Omental fat pad (tissue), 4 donors: ENCODE measurements around the gene RBMXL2. TPM values are rescaled to one million over a fixed set of nuclear protein-coding genes. Genes with fewer than 3 reads are reported as not detected.

Experiments used
- ATAC-seq: fragments of 150-250 bp; one replicate; pipeline ENCODE4 v1.9.1; 2016; ENCODE audit warnings: mild to moderate bottlenecking, moderate library complexity; ENCODE audit not compliant: low FRiP score
- DNase-seq: peaks from one replicate; pipeline ENCODE4 v3.0.0-alpha.2; 2019; ENCODE audit warnings: low spot score
- total RNA-seq, 4 donors: library from RNA; depleted of rRNA; stranded (reverse); fragments of >200 nt; gene quantifications; one replicate each; pipeline ENCODE4 v1.1.0, GENCODE V29; 2016
- TF ChIP-seq, protein P1 (sequence below), 3 donors: fragments of 450-650 bp; IDR thresholded peaks; one replicate each; pipeline ENCODE4 v1.5.1; 2016 to 2017; ENCODE audit warnings: antibody characterized with exemption in 3 of 3, mild to moderate bottlenecking in 3 of 3, moderate library complexity in 2 of 3

RBMXL2 gene
- total RNA-seq, 4 donors from 2014 or later: not detected

DNA sequence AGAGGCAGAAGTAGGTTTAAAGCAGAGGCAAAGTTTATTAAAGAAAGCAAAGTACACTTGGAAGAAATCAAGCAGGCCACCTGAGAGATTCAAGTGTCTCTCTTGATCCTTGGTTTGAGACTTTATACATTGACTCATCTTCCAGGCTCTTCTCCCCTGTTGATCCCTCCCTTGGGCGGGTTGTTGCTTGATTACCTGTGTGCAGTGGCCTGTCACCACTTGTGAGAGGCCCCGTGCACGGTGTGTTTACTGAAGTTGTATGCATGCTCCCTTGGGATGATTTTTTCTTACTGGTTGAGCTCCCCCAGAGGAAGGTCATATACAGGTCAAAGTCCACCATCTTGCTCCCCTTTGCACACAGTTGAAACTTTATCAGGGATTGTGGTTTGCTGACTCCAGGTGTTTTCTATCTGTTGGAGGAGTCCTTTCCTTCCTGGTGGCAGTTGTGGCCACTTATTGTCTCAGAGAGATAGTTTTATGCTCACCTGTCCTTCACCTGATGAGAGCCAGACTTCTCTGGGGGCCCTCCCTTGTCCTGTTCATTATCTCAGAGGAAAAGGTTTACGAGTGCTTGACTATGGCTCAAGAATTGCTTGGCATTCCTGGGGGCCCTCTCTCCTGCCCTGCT lies 16.3 kb upstream of the RBMXL2 start:
- ATAC-seq: no peak
- TF ChIP-seq, protein P1, sequence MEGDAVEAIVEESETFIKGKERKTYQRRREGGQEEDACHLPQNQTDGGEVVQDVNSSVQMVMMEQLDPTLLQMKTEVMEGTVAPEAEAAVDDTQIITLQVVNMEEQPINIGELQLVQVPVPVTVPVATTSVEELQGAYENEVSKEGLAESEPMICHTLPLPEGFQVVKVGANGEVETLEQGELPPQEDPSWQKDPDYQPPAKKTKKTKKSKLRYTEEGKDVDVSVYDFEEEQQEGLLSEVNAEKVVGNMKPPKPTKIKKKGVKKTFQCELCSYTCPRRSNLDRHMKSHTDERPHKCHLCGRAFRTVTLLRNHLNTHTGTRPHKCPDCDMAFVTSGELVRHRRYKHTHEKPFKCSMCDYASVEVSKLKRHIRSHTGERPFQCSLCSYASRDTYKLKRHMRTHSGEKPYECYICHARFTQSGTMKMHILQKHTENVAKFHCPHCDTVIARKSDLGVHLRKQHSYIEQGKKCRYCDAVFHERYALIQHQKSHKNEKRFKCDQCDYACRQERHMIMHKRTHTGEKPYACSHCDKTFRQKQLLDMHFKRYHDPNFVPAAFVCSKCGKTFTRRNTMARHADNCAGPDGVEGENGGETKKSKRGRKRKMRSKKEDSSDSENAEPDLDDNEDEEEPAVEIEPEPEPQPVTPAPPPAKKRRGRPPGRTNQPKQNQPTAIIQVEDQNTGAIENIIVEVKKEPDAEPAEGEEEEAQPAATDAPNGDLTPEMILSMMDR (IDR thresholded peaks at IDR 0.05): no peak
- no peak for DNase-seq

DNA sequence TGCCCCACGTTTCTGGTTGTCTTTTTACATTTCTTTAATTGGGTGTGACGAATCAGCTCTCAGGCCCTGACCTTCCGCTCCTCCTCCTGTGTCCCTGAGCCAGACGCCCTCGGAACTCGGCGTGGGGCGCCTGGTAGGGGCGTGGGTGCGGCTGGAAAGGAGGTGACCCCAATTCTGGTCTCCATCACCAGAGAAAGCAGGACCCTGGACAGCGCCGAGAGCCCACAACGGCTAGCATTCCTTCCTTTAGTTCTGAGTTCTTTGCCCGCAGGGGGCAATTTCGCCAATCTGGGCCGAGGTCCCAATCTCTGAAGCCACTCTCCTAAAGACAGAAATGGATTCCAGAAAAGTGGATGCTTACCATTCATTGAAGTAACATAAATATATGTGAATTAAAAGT lies 11.7 kb upstream of the RBMXL2 start:
- ATAC-seq (no peak), DNase-seq (no peak)
- TF ChIP-seq, protein P1 (IDR thresholded peaks at IDR 0.05): no peak

DNA sequence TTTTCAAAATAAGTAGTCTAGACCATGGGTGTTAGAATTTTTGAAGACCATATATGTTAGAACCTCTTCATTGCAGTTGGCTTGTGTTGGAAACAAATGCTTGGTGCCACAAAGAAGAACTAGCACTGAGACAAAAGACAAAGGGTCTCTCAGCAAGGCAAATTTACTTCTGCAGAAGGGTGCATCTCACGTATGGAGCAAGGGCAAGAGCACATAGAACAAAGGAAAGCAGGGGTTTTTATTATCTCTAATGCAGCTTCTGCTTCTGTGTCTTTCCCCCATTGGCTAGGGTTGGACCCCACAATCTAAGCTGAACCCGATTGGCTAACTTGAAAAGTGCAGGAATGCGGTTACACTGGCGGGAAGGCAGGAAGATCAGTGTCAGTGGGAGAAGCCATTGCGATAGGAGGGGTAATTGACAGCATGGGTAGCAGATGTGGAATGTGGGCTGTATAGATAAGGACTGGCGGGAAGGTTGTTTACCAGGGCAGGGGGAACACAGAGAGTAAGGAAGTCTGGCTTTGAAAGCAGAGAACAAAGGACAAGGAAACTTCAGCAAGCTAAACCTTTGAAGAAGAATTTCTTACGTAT lies 9.2 kb upstream of the RBMXL2 start:
- DNase-seq: no peak
- TF ChIP-seq, protein P1 (IDR thresholded peaks at IDR 0.05): no peak
- ATAC-seq: no peak

DNA sequence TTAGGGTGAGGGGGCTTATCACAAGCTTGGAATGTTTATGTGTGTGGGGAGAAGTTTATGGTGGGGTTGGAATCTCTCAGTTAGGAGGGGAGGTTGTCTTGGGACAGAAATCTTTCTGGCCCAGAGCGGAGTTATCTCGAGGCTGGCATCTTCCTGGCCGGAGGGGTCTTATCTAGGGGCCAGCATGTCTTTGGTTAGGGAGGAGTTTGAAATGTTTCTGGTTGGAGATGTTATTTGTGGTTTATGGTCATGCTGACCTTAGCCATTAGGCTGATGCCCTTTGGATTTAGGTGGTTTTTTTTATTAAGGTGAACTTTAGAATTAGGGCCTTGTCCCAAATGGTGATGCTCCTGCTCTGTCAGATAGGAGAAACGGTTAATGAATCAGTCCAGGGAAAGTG lies 7.9 kb upstream of the RBMXL2 start:
- no peak for DNase-seq

DNA sequence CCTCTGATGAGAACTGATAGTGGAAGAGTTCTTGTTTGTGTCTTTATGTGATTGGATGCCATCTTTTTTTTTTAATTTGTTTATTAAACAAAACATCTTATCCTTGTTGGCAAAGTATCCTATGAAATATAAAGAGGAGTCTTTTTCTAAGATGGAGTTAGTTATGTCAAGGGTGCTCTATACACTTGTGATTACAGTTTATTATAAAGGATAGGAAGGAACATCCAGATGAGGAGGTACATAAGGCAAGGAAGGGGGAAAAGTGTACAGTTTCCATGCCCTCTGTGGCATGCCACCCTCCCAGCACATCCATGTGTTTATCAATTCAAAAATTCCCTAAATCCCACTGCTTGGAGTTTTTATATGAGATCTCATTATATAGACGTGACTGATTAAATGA lies 7.4 kb upstream of the RBMXL2 start:
- no peak for DNase-seq
- TF ChIP-seq, protein P1 (IDR thresholded peaks at IDR 0.05): no peak
- ATAC-seq: no peak

More for the DNA sequence above, 7.9 kb upstream of the RBMXL2 start:
- no peak for ATAC-seq
- TF ChIP-seq, protein P1 (IDR thresholded peaks at IDR 0.05): no peak

DNA sequence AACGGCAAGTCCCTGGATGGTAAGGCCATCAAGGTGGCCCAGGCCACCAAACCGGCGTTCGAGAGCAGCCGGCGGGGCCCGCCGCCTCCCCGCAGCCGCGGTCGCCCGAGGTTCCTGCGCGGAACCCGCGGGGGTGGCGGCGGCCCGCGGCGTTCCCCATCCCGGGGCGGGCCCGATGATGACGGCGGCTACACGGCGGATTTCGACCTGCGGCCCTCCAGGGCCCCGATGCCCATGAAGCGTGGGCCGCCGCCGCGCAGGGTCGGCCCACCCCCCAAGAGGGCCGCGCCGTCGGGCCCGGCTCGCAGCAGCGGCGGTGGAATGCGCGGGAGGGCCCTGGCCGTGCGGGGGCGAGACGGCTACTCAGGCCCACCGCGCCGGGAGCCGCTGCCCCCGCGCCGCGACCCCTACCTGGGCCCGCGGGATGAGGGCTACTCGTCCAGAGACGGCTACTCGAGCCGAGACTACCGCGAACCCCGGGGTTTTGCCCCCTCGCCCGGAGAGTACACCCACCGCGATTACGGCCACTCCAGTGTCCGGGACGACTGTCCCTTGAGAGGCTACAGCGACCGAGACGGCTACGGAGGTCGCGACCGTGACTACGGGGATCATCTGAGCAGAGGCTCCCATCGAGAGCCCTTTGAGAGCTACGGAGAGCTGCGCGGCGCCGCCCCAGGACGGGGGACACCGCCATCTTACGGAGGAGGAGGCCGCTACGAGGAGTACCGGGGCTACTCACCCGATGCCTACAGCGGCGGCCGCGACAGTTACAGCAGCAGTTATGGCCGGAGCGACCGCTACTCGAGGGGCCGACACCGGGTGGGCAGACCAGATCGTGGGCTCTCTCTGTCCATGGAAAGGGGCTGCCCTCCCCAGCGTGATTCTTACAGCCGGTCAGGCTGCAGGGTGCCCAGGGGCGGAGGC lies 792 bp downstream of the RBMXL2 start:
- TF ChIP-seq, protein P1 (IDR thresholded peaks at IDR 0.05): no peak
- ATAC-seq: no peak
- no peak for DNase-seq
